HepG2 (cell line): Measurements from ENCODE around the gene C1orf141. TPM values are rescaled to one million over a fixed set of nuclear protein-coding genes. Genes with fewer than 3 reads are reported as not detected.

Experiments
- GTF2F1 ChIP-seq: fragments of 150-350 bp; IDR thresholded peaks from 2 replicates; pipeline ENCODE4 v1.6.1; 2014; ENCODE audit warnings: low read length
- HNF1B ChIP-seq: sonication (generic); formaldehyde crosslinking; IDR thresholded peaks from 2 replicates; pipeline ENCODE4 v1.5.1; 2020; ENCODE audit warnings: mild to moderate bottlenecking, moderate library complexity, missing genetic modification reagents
- IRF9 ChIP-seq: sonication (generic); formaldehyde crosslinking; IDR thresholded peaks from 2 replicates; pipeline ENCODE4 v1.8.0; 2022; ENCODE audit warnings: missing genetic modification reagents, mild to moderate bottlenecking, borderline replicate concordance
- MAFG ChIP-seq: sonication (generic); formaldehyde crosslinking; IDR thresholded peaks from 2 replicates; pipeline ENCODE4 v1.5.1; 2020; ENCODE audit warnings: mild to moderate bottlenecking, missing genetic modification reagents
- MLX ChIP-seq: IDR thresholded peaks from 2 replicates; pipeline ENCODE4 v1.6.1; 2016
- MTA1 ChIP-seq: sonication (generic); formaldehyde crosslinking; IDR thresholded peaks from 2 replicates; pipeline ENCODE4 v1.4.0; 2020; ENCODE audit warnings: missing genetic modification reagents, mild to moderate bottlenecking, borderline replicate concordance
- NFE2L2 ChIP-seq: fragments of 150-350 bp; IDR thresholded peaks from 2 replicates; pipeline ENCODE4 v1.6.1; 2014; ENCODE audit warnings: low read length
- RBAK ChIP-seq: sonication (generic); formaldehyde crosslinking; IDR thresholded peaks from 2 replicates; pipeline ENCODE4 v1.5.1; 2020; ENCODE audit warnings: mild to moderate bottlenecking, missing genetic modification reagents
- RFX3 ChIP-seq: IDR thresholded peaks from 2 replicates; pipeline ENCODE4 v1.6.1; 2016; ENCODE audit warnings: missing biosample characterization, missing genetic modification reagents
- TGIF2 ChIP-seq: IDR thresholded peaks from 2 replicates; pipeline ENCODE4 v1.6.1; 2016; ENCODE audit warnings: control low read depth, missing compliant biosample characterization
- TIGD3 ChIP-seq: sonication (generic); formaldehyde crosslinking; IDR thresholded peaks from 2 replicates; pipeline ENCODE4 v1.5.1; 2020; ENCODE audit warnings: mild to moderate bottlenecking, missing genetic modification reagents, borderline replicate concordance
- ZNF10 ChIP-seq: sonication (generic); formaldehyde crosslinking; IDR thresholded peaks from 2 replicates; pipeline ENCODE4 v1.4.0; 2020; ENCODE audit warnings: mild to moderate bottlenecking, low read depth, missing genetic modification reagents, borderline replicate concordance
- ZNF335 ChIP-seq: sonication (generic); formaldehyde crosslinking; IDR thresholded peaks from 2 replicates; pipeline ENCODE4 v1.4.0; 2020; ENCODE audit warnings: missing genetic modification reagents
- ZNF512B ChIP-seq: sonication (generic); formaldehyde crosslinking; IDR thresholded peaks from 2 replicates; pipeline ENCODE4 v1.5.1; 2020; ENCODE audit warnings: missing genetic modification reagents, mild to moderate bottlenecking, borderline replicate concordance
- polyA plus RNA-seq, 8 experiments: library from polyadenylated mRNA; depleted of rRNA in 3 of 8; stranded (reverse) in 7 of 8; unstranded in 1 of 8; fragments of >200 nt; fragmentation: Illumina TruSeq in 4 of 8; extraction: Trizol in 4 of 8; gene quantifications; 2 replicates each; pipeline versions ENCODE4 v1.2.1 to v1.2.3, GENCODE V29; 2011 to 2016; ENCODE audit warnings: low read depth in 4 of 8, missing spikeins in 1 of 8, mixed read lengths in 1 of 8; ENCODE audit not compliant: insufficient read depth in 1 of 8
- total RNA-seq, 5 experiments: library from RNA; depleted of rRNA; stranded (reverse); fragments of >200 nt; fragmentation: Illumina TruSeq; extraction: Trizol; gene quantifications; 2 replicates each; pipeline ENCODE4 v1.2.3, GENCODE V29; 2016; ENCODE audit warnings: low read depth in 1 of 5
- TF ChIP-seq, protein P1 (sequence below): sonication (generic); formaldehyde crosslinking; IDR thresholded peaks from 2 replicates; pipeline ENCODE4 v1.4.0; 2020; ENCODE audit warnings: missing genetic modification reagents

The C1orf141 gene
- total and polyA plus RNA-seq, 2 of the 13 experiments (the other 11 are each of a cell fraction or from before 2014, with no cell fraction given) = not detected

DNA sequence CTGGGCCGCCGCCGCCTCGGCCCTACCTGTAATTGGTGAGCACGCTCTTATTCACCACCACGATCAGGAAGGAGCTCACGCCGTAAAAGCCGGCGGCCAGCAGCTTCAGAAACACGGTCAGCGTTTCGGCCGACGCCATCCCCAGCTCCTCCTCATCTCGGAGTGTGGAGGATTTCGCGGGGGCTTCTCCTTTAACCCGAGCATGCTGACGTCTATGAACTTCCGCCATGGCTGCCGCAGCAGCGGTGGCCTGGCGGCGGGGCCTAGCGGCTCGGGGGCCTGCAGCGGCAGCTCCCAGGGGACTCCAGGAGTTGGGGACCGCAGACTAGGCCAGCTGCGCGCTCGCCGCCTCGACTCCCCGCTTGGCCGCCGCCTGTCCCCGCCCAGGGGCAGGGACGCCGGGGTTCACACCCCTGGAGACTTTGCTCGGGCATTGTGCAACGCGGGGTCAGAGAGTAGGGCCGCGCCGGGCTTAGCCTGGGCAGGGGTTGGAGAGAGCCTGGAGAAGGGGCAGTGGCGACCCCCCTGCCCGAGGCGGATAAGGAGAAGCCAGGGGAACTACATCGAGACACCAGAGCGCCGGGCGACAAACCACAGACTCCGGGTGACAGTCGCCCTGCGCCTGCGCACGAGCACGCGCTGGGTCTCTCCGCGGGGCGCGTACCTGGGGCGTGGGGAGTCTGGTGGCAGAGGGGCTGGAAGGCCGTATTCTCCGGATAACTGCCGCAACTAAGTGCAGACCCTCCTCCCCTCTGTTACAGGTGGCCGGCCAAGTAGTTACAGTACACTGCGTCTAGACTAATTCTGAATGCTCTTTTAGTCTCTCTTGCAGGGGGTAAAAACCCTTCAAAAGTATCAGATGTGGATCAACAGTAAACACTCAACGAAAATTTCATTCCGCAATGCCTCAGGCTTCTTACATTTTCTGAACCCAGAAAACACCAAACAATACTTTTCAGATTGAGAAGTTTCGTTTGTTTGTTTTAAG lies 80.7 kb downstream of the C1orf141 start, which contains the start of gene SLC35D1 (continued):
- TF ChIP-seq IRF9 (no peak), MAFG (CRISPR knock-in tag) (no peak), RFX3 (no peak), ZNF10 (CRISPR knock-in tag) (no peak), GTF2F1 (no peak), TIGD3 (CRISPR knock-in tag) (no peak; the same call in 1 of the 2 replicates), ZNF335 (CRISPR knock-in tag) (no peak), TGIF2 (CRISPR knock-in tag) (peak; percentile 76), MTA1 (CRISPR knock-in tag) (peak; percentile 95), NFE2L2 (no peak), MLX (CRISPR knock-in tag) (no peak), ZNF512B (CRISPR knock-in tag) (no peak), HNF1B (CRISPR knock-in tag) (peak; percentile 87), RBAK (CRISPR knock-in tag) (no peak)
- TF ChIP-seq, protein P1, sequence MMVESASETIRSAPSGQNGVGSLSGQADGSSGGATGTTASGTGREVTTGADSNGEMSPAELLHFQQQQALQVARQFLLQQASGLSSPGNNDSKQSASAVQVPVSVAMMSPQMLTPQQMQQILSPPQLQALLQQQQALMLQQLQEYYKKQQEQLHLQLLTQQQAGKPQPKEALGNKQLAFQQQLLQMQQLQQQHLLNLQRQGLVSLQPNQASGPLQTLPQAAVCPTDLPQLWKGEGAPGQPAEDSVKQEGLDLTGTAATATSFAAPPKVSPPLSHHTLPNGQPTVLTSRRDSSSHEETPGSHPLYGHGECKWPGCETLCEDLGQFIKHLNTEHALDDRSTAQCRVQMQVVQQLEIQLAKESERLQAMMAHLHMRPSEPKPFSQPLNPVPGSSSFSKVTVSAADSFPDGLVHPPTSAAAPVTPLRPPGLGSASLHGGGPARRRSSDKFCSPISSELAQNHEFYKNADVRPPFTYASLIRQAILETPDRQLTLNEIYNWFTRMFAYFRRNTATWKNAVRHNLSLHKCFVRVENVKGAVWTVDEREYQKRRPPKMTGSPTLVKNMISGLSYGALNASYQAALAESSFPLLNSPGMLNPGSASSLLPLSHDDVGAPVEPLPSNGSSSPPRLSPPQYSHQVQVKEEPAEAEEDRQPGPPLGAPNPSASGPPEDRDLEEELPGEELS = peak; percentile 62; the same call in 1 of the 2 replicates
